Activated CD4-positive, alpha-beta T cell treated with anti-CD3 and anti-CD28 coated beads, Interleukin-2, amount 50 U/mL, for 48 hours (primary cell): ENCODE results near the gene RPAP2.
A peak's percentile ranks its signal among the peaks of the same experiment; 100 is the strongest.
"Not testable (repeated sequence)": the region's sequence is repeated elsewhere in the genome, so short reads cannot be mapped to it uniquely, and the experiment has no call there.

Experiments
- DNase-seq, 2 experiments: peaks; one replicate each; pipeline ENCODE4 v3.0.0-alpha.2; 2020

RPAP2 gene

GRCh38 chr1:92323473-92324453, 24.9 kb downstream of the RPAP2 start:
- no peak for DNase-seq

- no peak for DNase-seq
Observed at GRCh38 chr1:92324784-92325183, 25.9 kb downstream of the RPAP2 start.

GRCh38 chr1:92326681-92327080, 27.8 kb downstream of the RPAP2 start:
- DNase-seq: no peak

GRCh38 chr1:92327794-92328193, 28.9 kb downstream of the RPAP2 start:
- DNase-seq: no peak

GRCh38 chr1:92329347-92330129, 30.7 kb downstream of the RPAP2 start:
- no peak for DNase-seq

GRCh38 chr1:92333668-92334067, 34.8 kb downstream of the RPAP2 start:
- DNase-seq: no peak

- DNase-seq: no peak
Observed at GRCh38 chr1:92340154-92340553, 41.3 kb downstream of the RPAP2 start.

- no peak for DNase-seq
Observed at GRCh38 chr1:92342401-92342800, 43.5 kb downstream of the RPAP2 start.

GRCh38 chr1:92343061-92343460, 44.2 kb downstream of the RPAP2 start:
- no peak for DNase-seq

- no peak for DNase-seq
Observed at GRCh38 chr1:92346866-92347640, 48.2 kb downstream of the RPAP2 start.

- DNase-seq: no peak
Observed at GRCh38 chr1:92352856-92353255, 54.0 kb downstream of the RPAP2 start.

- no peak for DNase-seq
Observed at GRCh38 chr1:92354259-92354658, 55.4 kb downstream of the RPAP2 start.

GRCh38 chr1:92356956-92357355, 58.1 kb downstream of the RPAP2 start:
- no peak for DNase-seq

GRCh38 chr1:92359382-92359781, 60.5 kb downstream of the RPAP2 start:
- not testable (repeated sequence) for DNase-seq

- DNase-seq: no peak
Observed at GRCh38 chr1:92359986-92360385, 61.1 kb downstream of the RPAP2 start.

GRCh38 chr1:92362970-92363369, 64.1 kb downstream of the RPAP2 start:
- no peak for DNase-seq

GRCh38 chr1:92363401-92363800, 64.5 kb downstream of the RPAP2 start:
- no peak for DNase-seq

GRCh38 chr1:92365378-92366039, 66.7 kb downstream of the RPAP2 start:
- DNase-seq: no peak

GRCh38 chr1:92366040-92366395, 67.2 kb downstream of the RPAP2 start:
- peak in 1 of 2 experiments; percentile 6 for DNase-seq

GRCh38 chr1:92367496-92367895, 68.6 kb downstream of the RPAP2 start:
- no peak for DNase-seq

GRCh38 chr1:92372164-92372563, 73.3 kb downstream of the RPAP2 start:
- no peak for DNase-seq

GRCh38 chr1:92374223-92374622, 75.4 kb downstream of the RPAP2 start:
- no peak for DNase-seq

- no peak for DNase-seq
Observed at GRCh38 chr1:92376345-92376744, 77.5 kb downstream of the RPAP2 start.
